Measurements from ENCODE around the gene HOPX. TPM values are rescaled to one million over a fixed set of nuclear protein-coding genes. Genes with fewer than 3 reads are reported as not detected.
"Not testable (repeated sequence)": the region's sequence is repeated elsewhere in the genome, so short reads cannot be mapped to it uniquely, and the experiment has no call there.

HOPX gene
- total RNA-seq, 3 donors from 2014 or later: 1.3 to 5.6 (median 1.9) TPM

DNA sequence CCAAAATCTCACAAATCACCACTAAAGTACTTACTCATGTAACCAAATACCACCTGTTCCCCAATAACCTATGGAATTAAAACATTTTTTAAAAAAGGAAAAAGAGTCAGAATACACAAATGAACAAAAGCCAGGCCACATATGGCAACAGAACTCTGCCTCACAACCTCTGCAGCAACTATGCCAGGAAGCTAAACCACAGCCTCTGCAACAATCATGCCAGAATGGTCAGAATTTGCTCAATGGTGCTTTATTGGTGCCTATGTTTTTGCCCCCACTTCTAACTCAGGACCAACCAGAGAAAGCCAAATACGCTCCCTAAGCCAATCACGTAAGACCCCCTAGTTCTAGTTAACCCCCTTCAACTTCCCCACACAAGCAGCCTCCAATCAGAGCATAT is 69.6 kb downstream of the HOPX start:
- intact Hi-C loops (cut with DNase I, micrococcal nuclease): no loop called here
- Histone ChIP-seq H3K4me1 (ENCODE audit: low read depth) (no peaks in the 10 kb centered on the region), H3K9me3 (no peaks in the 10 kb centered on the region), H3K4me3 (no peak overlapping the region), H3K36me3 (ENCODE audit: low read depth) (no peaks in the 10 kb centered on the region)
- DNase-seq: no peak
- ATAC-seq: no peak
- TF ChIP-seq, protein P1, sequence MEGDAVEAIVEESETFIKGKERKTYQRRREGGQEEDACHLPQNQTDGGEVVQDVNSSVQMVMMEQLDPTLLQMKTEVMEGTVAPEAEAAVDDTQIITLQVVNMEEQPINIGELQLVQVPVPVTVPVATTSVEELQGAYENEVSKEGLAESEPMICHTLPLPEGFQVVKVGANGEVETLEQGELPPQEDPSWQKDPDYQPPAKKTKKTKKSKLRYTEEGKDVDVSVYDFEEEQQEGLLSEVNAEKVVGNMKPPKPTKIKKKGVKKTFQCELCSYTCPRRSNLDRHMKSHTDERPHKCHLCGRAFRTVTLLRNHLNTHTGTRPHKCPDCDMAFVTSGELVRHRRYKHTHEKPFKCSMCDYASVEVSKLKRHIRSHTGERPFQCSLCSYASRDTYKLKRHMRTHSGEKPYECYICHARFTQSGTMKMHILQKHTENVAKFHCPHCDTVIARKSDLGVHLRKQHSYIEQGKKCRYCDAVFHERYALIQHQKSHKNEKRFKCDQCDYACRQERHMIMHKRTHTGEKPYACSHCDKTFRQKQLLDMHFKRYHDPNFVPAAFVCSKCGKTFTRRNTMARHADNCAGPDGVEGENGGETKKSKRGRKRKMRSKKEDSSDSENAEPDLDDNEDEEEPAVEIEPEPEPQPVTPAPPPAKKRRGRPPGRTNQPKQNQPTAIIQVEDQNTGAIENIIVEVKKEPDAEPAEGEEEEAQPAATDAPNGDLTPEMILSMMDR (IDR thresholded peaks at IDR 0.05): no peak

GRCh38 chr4:56610170-56610569 is 70.9 kb downstream of the HOPX start:
- H3K9me3 ChIP-seq; ATAC-seq; H3K36me3 ChIP-seq (ENCODE audit: low read depth); H3K4me1 ChIP-seq (ENCODE audit: low read depth); DNase-seq; H3K4me3 ChIP-seq; intact Hi-C loops (cut with DNase I, micrococcal nuclease): not testable (repeated sequence)

DNA sequence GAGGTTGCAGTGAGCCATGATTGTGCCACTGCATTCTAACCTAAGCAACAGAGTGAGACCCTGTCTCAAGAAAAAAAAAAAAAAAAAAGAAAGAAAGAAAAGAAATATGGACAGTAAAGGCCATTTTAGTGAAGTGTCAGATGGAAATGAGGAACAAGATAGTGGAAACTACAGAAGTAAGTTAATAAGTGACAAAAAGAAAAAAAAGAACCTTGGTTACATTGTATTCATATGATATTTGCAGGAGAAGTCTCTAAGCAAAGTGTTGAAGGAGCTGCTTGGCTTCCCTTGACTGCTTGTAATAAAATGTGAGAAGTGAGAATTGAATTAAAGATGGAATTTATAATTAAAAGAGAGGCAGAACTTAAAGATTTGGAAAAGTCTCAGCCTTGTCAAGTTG is 73.2 kb downstream of the HOPX start:
- Histone ChIP-seq H3K36me3 (ENCODE audit: low read depth) (no peaks in the 10 kb centered on the region), H3K4me3 (no peak overlapping the region), H3K4me1 (ENCODE audit: low read depth) (no peaks in the 10 kb centered on the region), H3K9me3 (no peaks in the 10 kb centered on the region)
- no peak for ATAC-seq
- no peak for DNase-seq
- intact Hi-C loops (cut with DNase I, micrococcal nuclease): loop anchor here in 1 of 2 donors (10.0 kb wide), 1 partner anchor 53 kb away; no protein-coding TSS in a partner anchor
- TF ChIP-seq, protein P1 (IDR thresholded peaks at IDR 0.05): no peak

- Histone ChIP-seq H3K9me3 (no peaks in the 10 kb centered on the region), H3K4me3 (no peak overlapping the region), H3K4me1 (ENCODE audit: low read depth) (no peaks in the 10 kb centered on the region), H3K36me3 (ENCODE audit: low read depth) (no peaks in the 10 kb centered on the region)
- ATAC-seq (no peak), DNase-seq (no peak)
- TF ChIP-seq, protein P1 (IDR thresholded peaks at IDR 0.05): no peak
- intact Hi-C loops (cut with DNase I, micrococcal nuclease): loop anchor here in 1 of 2 donors (10.0 kb wide), 1 partner anchor 52 kb away; no protein-coding TSS in a partner anchor
These were observed 74.7 kb downstream of the HOPX start for GRCh38 chr4:56606385-56606784.

DNA sequence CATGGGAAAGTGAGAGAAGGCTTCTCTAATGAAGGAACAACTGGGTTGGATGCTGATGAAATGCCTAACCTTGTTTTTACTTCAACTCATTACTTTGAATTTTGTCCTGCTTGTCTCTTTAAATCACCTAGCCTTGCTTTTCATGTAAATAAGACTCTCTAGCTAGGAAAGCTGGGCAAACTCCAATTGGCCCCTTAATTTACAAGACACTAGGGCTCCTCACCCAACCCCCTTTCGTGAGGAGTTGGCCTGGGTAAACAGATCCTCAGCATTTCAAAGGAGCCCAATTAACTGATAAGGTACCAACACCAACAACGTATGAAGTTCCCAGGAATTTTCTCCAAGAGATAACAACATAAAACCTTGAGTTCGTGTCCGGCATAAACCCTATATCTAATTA is 75.6 kb downstream of the HOPX start:
- H3K36me3 ChIP-seq (ENCODE audit: low read depth); DNase-seq; H3K9me3 ChIP-seq; H3K4me3 ChIP-seq; H3K4me1 ChIP-seq (ENCODE audit: low read depth); ATAC-seq: not testable (repeated sequence)
- intact Hi-C loops (cut with DNase I, micrococcal nuclease): loop anchor here in 1 of 2 donors (10.0 kb wide), 1 partner anchor 51 kb away; no protein-coding TSS in a partner anchor

GRCh38 chr4:56603297-56603696 is 77.8 kb downstream of the HOPX start:
- Histone ChIP-seq H3K4me3 (no peak overlapping the region), H3K4me1 (ENCODE audit: low read depth) (no peaks in the 10 kb centered on the region), H3K36me3 (ENCODE audit: low read depth) (no peaks in the 10 kb centered on the region), H3K9me3 (no peaks in the 10 kb centered on the region)
- TF ChIP-seq, protein P1 (IDR thresholded peaks at IDR 0.05): no peak
- DNase-seq (no peak), ATAC-seq (no peak)
- intact Hi-C loops (cut with DNase I, micrococcal nuclease): loop anchor here in 1 of 2 donors (10.0 kb wide), 1 partner anchor 48 kb away; no protein-coding TSS in a partner anchor

Other genes starting within 250 kb of the HOPX start
- gene PPAT, start 245.7 kb downstream of the HOPX start, total RNA-seq: 1 to 10 TPM; 4.7 to 7.9 (median 7.5) TPM
- gene PAICS, start 245.0 kb downstream of the HOPX start, total RNA-seq: 10 to 100 TPM; 31.3 to 60.8 (median 41.4) TPM
- 10 to 100 TPM; 54.8 to 68.8 (median 63.9) TPM for gene SRP72, start 213.7 kb downstream of the HOPX start, total RNA-seq
- under 1 TPM in 1 of 3 donors, not detected in 2; 0.28 TPM for gene ARL9, start 175.5 kb downstream of the HOPX start, total RNA-seq
- gene SPINK2, start 140.4 kb upstream of the HOPX start, total RNA-seq: 1 to 10 TPM in 2 of 3 donors, not detected in 1; 1.1 to 2.7 TPM
- gene REST, start 226.6 kb upstream of the HOPX start, total RNA-seq: 10 to 100 TPM; 26.8 to 37.6 (median 28.4) TPM

Data from mucosa of descending colon (tissue), 3 donors.